ENCODE results near the gene ZNF425. TPM values are rescaled to one million over a fixed set of nuclear protein-coding genes. Genes with fewer than 3 reads are reported as not detected.
"Not testable (repeated sequence)": the region's sequence is repeated elsewhere in the genome, so short reads cannot be mapped to it uniquely, and the experiment has no call there.

Gene ZNF425
- total RNA-seq, 5 donors from 2014 or later (not counting 1 experiment from before 2014, with no cell fraction given), result 0.28 to 2.7 (median 1.9) TPM

DNA sequence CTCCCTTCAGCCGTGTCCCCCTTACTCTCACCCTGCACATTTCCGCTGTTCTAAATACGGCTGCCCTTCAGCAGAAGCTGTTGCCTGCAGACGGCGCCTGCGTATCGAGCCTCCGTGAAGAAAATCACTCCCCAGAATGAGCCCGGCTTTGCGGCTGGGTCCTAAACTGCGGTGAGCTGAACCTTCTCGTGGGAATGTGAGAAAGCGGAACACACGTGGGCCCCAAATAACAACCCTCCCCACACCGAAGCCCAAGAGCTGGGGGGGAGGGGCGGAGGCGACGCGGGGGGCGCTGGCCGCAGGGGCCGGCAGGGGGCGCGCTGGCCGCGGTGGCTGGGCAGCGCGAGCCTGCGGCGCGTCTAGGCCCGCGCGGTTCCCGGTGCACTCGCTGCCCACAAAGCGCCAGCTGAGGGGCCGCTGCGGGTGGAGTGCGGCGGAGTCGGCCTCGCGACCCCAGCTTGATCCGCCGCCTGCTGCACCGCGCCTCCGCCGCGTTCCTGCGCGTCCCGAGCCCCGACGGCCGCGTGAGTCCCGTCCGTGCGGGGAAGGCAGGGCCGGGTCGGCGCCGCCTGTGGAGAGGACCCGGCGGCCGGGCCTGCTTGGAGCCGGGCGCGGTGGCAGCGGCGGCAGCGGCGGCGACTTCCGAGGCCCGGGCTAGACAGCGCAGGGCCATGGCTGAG, 21.1 kb upstream of the ZNF425 start, which contains the start of gene ZNF398:
TSS of gene ZNF398 (plus strand) at position 382 of the 680 bp plus-strand sequence. CDS start at position 672, 290 bp downstream.
- Histone ChIP-seq H3K27me3 (replicated peaks in 1 of 2; ENCODE audit: control insufficient read depth in 2 of 2, extremely low read depth in 1 of 2, insufficient read depth in 2 of 2, low read length in 1 of 2) (no peaks in the 10 kb centered on the region), H3K4me3 (ENCODE audit: control insufficient read depth in 1 of 2, extremely low read depth in 1 of 2, low read length in 1 of 2) (peak within 1 kb of the TSS; percentile 90 to 95), H3K27ac (ENCODE audit: low read length) (peak within 1 kb of the TSS; percentile 78), H3K36me3 (ENCODE audit: control insufficient read depth in 2 of 2, extremely low read depth in 1 of 2, insufficient read depth in 1 of 2, low read length in 1 of 2) (peaks cover 0 to 3% of the 10 kb centered on the region in 2 donors), H3K4me1 (ENCODE audit: control insufficient read depth in 1 of 2, extremely low read depth in 1 of 2, insufficient read depth in 2 of 2, low read length in 2 of 2) (peaks cover 11 to 28% of the 10 kb centered on the region in 2 experiments), H3K9me3 (no peaks in the 10 kb centered on the region)
- Mint-ChIP-seq H3K36me3 (peaks cover 4% of the 10 kb centered on the region), H3K4me3 (peak within 1 kb of the TSS; percentile 86 to 90 (median 87)), H3K4me1 (peaks cover 33 to 43% (median 42%) of the 10 kb centered on the region in 3 donors), H3K27me3 (no peaks in the 10 kb centered on the region), H3K9me3 (no peaks in the 10 kb centered on the region), H3K27ac (peak within 1 kb of the TSS; percentile 90 to 94)
- WGBS (ENCODE audit: insufficient coverage), result under 1% methylated on average over 67 of the region's 79 CpGs
- ChIA-PET POLR2A (interaction anchor here (0.6 to 1.1 kb wide), 6 partner anchors 21 to 190 kb away, joined by 3 to 6 read pairs (median 3); no protein-coding TSS in a partner anchor), CTCF (interaction anchor here (0.6 to 2.0 kb wide), 16 partner anchors 16 to 313 kb away, joined by 3 to 27 read pairs (median 5); partner anchors contain the start of genes ZNF425 (in 2 of the 2), ZNF282 (in 1 of the 2), ZNF777 (in 1 of the 2) and ZNF783 (in 1 of the 2))
- DNase-seq (peak; percentile 59 to 93 (median 73)), ATAC-seq (replicated peaks in 1 of 4) (peak; percentile 79 to 87 (median 82))

DNA sequence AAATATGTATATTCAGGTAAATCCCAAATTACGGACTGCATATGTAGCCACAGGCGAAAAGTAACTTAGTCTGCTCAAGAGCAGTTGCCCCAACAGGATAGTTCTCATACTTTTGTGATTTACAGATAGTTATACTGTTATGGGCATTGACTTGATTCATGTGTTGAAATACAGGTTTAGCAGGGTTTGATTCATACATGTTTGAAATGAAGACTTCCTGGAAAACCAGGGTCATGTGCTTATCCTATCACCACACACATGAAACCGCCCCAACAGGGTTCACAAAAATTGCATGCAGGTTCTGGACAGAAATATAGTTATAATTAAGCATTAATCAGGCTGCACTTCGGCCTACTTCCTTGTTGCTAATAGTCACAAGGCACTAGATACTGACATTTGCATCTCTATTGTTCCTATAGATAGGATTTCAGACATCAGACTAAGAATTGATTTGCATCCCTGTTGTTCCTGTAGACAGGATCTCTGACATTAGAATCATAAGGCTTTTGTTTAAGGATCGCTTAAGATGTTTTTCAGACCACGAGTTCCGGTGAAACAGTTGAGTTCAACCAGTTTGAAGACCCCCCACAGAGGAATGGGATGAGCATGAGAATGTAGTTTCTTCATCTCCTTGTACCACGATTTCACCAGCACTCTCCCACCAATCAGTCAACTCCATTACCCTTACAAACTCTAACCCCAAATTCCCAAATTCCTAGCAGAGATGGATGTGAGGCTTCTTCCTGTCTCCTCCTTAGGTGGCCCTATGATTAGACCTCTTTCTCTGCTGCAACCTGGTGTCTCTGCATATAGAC, 19.1 kb upstream of the ZNF425 start:
- Histone ChIP-seq H3K9me3 (no peaks in the 10 kb centered on the region), H3K4me1 (ENCODE audit: control insufficient read depth in 1 of 2, extremely low read depth in 1 of 2, insufficient read depth in 2 of 2, low read length in 2 of 2) (peaks cover 11 to 28% of the 10 kb centered on the region in 2 experiments), H3K36me3 (ENCODE audit: control insufficient read depth in 2 of 2, extremely low read depth in 1 of 2, insufficient read depth in 1 of 2, low read length in 1 of 2) (no peaks in the 10 kb centered on the region), H3K4me3 (ENCODE audit: control insufficient read depth in 1 of 2, extremely low read depth in 1 of 2, low read length in 1 of 2) (no peak overlapping the region), H3K27ac (ENCODE audit: low read length) (no peak overlapping the region), H3K27me3 (replicated peaks in 1 of 2; ENCODE audit: control insufficient read depth in 2 of 2, extremely low read depth in 1 of 2, insufficient read depth in 2 of 2, low read length in 1 of 2) (no peaks in the 10 kb centered on the region)
- ChIA-PET POLR2A (no interaction called here), CTCF (interaction anchor here in 1 of 2 donors (0.6 kb wide), 1 partner anchor 139 kb away, joined by 6 read pairs; no protein-coding TSS in a partner anchor)
- WGBS (ENCODE audit: insufficient coverage), result no CpG with 5 or more reads among the region's 8 CpGs
- H3K4me1 Mint-ChIP-seq, result peaks cover 25 to 35% (median 34%) of the 10 kb centered on the region in 3 donors
- no peaks in the 10 kb centered on the region for H3K9me3 Mint-ChIP-seq
- no peaks in the 10 kb centered on the region for H3K36me3 Mint-ChIP-seq
- peak overlapping the region; percentile 47 to 79 for H3K27ac Mint-ChIP-seq
- peak overlapping the region; percentile 46 to 87 (median 58) for H3K4me3 Mint-ChIP-seq
- ATAC-seq (replicated peaks in 1 of 4) (no peak), DNase-seq (no peak)
- no peaks in the 10 kb centered on the region for H3K27me3 Mint-ChIP-seq

DNA sequence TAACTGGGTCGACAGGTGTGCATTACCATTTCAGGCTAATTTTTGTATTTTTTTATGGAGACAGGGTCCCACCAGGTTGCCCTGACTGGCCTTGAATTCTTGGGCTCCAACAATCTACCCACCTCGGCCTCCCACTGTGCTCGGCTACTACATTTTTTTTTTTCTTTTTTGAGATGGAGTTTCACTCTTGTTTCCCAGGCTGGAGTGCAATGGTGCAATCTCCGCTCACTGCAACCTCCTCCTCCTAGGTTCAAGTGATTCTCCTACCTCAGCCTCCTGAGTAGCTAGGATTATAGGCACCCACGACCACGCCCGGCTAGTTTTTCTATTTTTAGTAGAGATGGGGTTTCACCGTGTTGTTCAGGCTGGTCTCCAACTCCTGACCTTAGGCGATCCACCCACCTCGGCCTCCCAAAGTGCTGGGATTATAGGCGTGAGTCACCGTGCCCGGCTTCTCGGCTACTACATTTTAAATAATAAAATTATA, 18.4 kb upstream of the ZNF425 start:
- H3K36me3 ChIP-seq (ENCODE audit: control insufficient read depth in 2 of 2, extremely low read depth in 1 of 2, insufficient read depth in 1 of 2, low read length in 1 of 2); H3K27me3 ChIP-seq (replicated peaks in 1 of 2; ENCODE audit: control insufficient read depth in 2 of 2, extremely low read depth in 1 of 2, insufficient read depth in 2 of 2, low read length in 1 of 2); H3K9me3 Mint-ChIP-seq; POLR2A ChIA-PET; H3K4me3 Mint-ChIP-seq; H3K27me3 Mint-ChIP-seq; H3K9me3 ChIP-seq; H3K4me3 ChIP-seq (ENCODE audit: control insufficient read depth in 1 of 2, extremely low read depth in 1 of 2, low read length in 1 of 2); CTCF ChIA-PET; H3K27ac ChIP-seq (ENCODE audit: low read length); H3K36me3 Mint-ChIP-seq; H3K27ac Mint-ChIP-seq; DNase-seq; ATAC-seq (replicated peaks in 1 of 4): not testable (repeated sequence)
- H3K4me1 ChIP-seq (ENCODE audit: control insufficient read depth in 1 of 2, extremely low read depth in 1 of 2, insufficient read depth in 2 of 2, low read length in 2 of 2), result peaks cover 11 to 26% of the 10 kb centered on the region in 2 experiments
- 100% methylated on average over 1 of the region's 14 CpGs for WGBS (ENCODE audit: insufficient coverage)
- H3K4me1 Mint-ChIP-seq, result peaks cover 21 to 29% (median 28%) of the 10 kb centered on the region in 3 donors

DNA sequence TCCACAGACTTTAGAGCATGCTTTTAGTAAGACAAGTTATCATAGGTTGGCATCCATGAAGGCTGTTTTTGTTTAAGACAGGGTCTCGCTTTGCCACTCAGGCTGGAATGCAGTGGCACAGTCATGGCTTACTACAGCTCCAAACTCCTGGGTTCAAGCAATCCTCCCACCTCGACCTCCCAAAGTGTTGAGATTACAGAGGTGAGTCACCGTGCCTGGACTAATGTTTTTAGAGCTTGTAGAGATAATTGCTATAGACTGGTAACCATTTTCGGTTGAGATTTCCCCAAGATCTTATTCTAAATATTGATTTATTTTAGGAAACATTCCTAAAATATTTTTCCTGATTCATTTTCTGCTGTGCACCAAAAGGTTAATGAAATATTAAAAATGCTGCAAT, 15.8 kb upstream of the ZNF425 start:
- 100% methylated on average over 1 of the region's 4 CpGs for WGBS (ENCODE audit: insufficient coverage)
- ChIA-PET CTCF (interaction anchor here in 1 of 2 donors (0.6 kb wide), 1 partner anchor 14 kb away, joined by 3 read pairs; no protein-coding TSS in a partner anchor), POLR2A (no interaction called here)
- Histone ChIP-seq H3K9me3 (no peaks in the 10 kb centered on the region), H3K4me3 (ENCODE audit: control insufficient read depth in 1 of 2, extremely low read depth in 1 of 2, low read length in 1 of 2) (no peak overlapping the region), H3K36me3 (ENCODE audit: control insufficient read depth in 2 of 2, extremely low read depth in 1 of 2, insufficient read depth in 1 of 2, low read length in 1 of 2) (no peaks in the 10 kb centered on the region), H3K27ac (ENCODE audit: low read length) (no peak overlapping the region), H3K27me3 (replicated peaks in 1 of 2; ENCODE audit: control insufficient read depth in 2 of 2, extremely low read depth in 1 of 2, insufficient read depth in 2 of 2, low read length in 1 of 2) (no peaks in the 10 kb centered on the region), H3K4me1 (ENCODE audit: control insufficient read depth in 1 of 2, extremely low read depth in 1 of 2, insufficient read depth in 2 of 2, low read length in 2 of 2) (peaks cover 11 to 13% of the 10 kb centered on the region in 2 experiments)
- Mint-ChIP-seq H3K4me3 (no peak overlapping the region), H3K9me3 (no peaks in the 10 kb centered on the region), H3K27ac (no peak overlapping the region), H3K36me3 (no peaks in the 10 kb centered on the region), H3K27me3 (no peaks in the 10 kb centered on the region), H3K4me1 (peaks cover 12 to 19% (median 18%) of the 10 kb centered on the region in 3 donors)
- ATAC-seq (replicated peaks in 1 of 4), result no peak
- no peak for DNase-seq

DNA sequence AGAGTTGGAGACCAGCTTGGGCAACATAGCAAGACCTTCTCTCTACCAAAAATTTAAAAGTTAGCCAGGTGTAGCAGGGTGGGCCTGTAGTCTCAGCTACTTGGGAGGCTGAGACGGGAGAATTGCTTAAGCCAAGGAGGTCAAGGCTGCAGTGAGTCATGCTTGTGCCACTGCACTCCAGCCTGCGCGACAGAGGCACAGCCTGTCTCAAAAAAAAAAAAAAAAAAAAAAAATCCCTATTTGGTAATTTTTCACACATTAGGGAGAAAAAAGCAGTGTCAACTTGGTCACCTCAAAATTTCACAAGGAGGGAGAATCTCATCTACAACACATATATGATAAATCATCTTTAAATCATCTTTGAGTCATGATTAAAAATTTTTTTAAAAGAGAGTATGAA, 14.7 kb upstream of the ZNF425 start:
- DNase-seq (no peak), ATAC-seq (replicated peaks in 1 of 4) (no peak)
- no peaks in the 10 kb centered on the region for H3K9me3 ChIP-seq
- peaks cover 4 to 9% of the 10 kb centered on the region in 2 experiments for H3K4me1 ChIP-seq (ENCODE audit: control insufficient read depth in 1 of 2, extremely low read depth in 1 of 2, insufficient read depth in 2 of 2, low read length in 2 of 2)
- H3K4me3 ChIP-seq (ENCODE audit: control insufficient read depth in 1 of 2, extremely low read depth in 1 of 2, low read length in 1 of 2), result no peak overlapping the region
- Mint-ChIP-seq H3K4me3 (no peak overlapping the region), H3K36me3 (no peaks in the 10 kb centered on the region), H3K4me1 (peaks cover 8 to 10% (median 10%) of the 10 kb centered on the region in 3 donors), H3K27me3 (no peaks in the 10 kb centered on the region), H3K27ac (no peak overlapping the region), H3K9me3 (no peaks in the 10 kb centered on the region)
- WGBS (ENCODE audit: insufficient coverage), result no CpG with 5 or more reads among the region's 3 CpGs
- POLR2A ChIA-PET, result no interaction called here
- no peaks in the 10 kb centered on the region for H3K27me3 ChIP-seq (replicated peaks in 1 of 2; ENCODE audit: control insufficient read depth in 2 of 2, extremely low read depth in 1 of 2, insufficient read depth in 2 of 2, low read length in 1 of 2)
- CTCF ChIA-PET, result no interaction called here
- H3K27ac ChIP-seq (ENCODE audit: low read length), result no peak overlapping the region
- no peaks in the 10 kb centered on the region for H3K36me3 ChIP-seq (ENCODE audit: control insufficient read depth in 2 of 2, extremely low read depth in 1 of 2, insufficient read depth in 1 of 2, low read length in 1 of 2)

DNA sequence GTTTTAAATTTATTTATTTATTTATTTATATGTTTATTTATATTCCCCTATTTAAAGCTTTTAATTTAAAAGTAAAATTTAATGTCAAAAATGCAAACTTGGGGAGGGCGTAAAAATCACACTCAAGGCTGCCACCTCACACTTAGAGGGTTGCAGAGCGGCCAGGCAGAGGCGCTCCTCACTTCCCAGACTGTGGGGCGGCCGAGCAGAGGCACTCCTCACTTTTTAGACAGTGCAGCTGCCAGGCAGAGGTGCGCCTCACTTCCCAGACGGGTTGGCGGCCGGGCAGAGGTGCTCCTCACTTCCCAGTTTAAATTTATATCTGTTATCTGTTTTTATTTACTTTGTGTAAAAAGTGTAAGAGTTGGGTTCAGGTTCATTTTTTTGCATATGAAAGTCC, 10.0 kb upstream of the ZNF425 start:
- no peak overlapping the region for H3K4me3 Mint-ChIP-seq
- Histone ChIP-seq H3K36me3 (ENCODE audit: control insufficient read depth in 2 of 2, extremely low read depth in 1 of 2, insufficient read depth in 1 of 2, low read length in 1 of 2) (no peaks in the 10 kb centered on the region), H3K4me1 (ENCODE audit: control insufficient read depth in 1 of 2, extremely low read depth in 1 of 2, insufficient read depth in 2 of 2, low read length in 2 of 2) (no peaks in the 10 kb centered on the region), H3K9me3 (no peaks in the 10 kb centered on the region), H3K4me3 (ENCODE audit: control insufficient read depth in 1 of 2, extremely low read depth in 1 of 2, low read length in 1 of 2) (no peak overlapping the region), H3K27me3 (replicated peaks in 1 of 2; ENCODE audit: control insufficient read depth in 2 of 2, extremely low read depth in 1 of 2, insufficient read depth in 2 of 2, low read length in 1 of 2) (no peaks in the 10 kb centered on the region), H3K27ac (ENCODE audit: low read length) (no peak overlapping the region)
- no peak for ATAC-seq (replicated peaks in 1 of 4)
- CTCF ChIA-PET, result no interaction called here
- POLR2A ChIA-PET, result no interaction called here
- H3K27ac Mint-ChIP-seq, result no peak overlapping the region
- H3K27me3 Mint-ChIP-seq, result no peaks in the 10 kb centered on the region
- 93% methylated on average over 4 of the region's 9 CpGs for WGBS (ENCODE audit: insufficient coverage)
- peaks cover 0 to 2% (median 0%) of the 10 kb centered on the region in 3 donors for H3K9me3 Mint-ChIP-seq
- DNase-seq, result no peak
- no peaks in the 10 kb centered on the region for H3K4me1 Mint-ChIP-seq
- peaks cover 14% of the 10 kb centered on the region for H3K36me3 Mint-ChIP-seq
